CD1c-positive myeloid dendritic cell (primary cell): ENCODE results near the gene UBXN1.

Source experiments
- DNase-seq: peaks from one replicate; pipeline ENCODE4 v3.0.0-alpha.2; 2016; ENCODE audit errors: extremely low spot score

UBXN1 gene, protein sequence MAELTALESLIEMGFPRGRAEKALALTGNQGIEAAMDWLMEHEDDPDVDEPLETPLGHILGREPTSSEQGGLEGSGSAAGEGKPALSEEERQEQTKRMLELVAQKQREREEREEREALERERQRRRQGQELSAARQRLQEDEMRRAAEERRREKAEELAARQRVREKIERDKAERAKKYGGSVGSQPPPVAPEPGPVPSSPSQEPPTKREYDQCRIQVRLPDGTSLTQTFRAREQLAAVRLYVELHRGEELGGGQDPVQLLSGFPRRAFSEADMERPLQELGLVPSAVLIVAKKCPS

DNA sequence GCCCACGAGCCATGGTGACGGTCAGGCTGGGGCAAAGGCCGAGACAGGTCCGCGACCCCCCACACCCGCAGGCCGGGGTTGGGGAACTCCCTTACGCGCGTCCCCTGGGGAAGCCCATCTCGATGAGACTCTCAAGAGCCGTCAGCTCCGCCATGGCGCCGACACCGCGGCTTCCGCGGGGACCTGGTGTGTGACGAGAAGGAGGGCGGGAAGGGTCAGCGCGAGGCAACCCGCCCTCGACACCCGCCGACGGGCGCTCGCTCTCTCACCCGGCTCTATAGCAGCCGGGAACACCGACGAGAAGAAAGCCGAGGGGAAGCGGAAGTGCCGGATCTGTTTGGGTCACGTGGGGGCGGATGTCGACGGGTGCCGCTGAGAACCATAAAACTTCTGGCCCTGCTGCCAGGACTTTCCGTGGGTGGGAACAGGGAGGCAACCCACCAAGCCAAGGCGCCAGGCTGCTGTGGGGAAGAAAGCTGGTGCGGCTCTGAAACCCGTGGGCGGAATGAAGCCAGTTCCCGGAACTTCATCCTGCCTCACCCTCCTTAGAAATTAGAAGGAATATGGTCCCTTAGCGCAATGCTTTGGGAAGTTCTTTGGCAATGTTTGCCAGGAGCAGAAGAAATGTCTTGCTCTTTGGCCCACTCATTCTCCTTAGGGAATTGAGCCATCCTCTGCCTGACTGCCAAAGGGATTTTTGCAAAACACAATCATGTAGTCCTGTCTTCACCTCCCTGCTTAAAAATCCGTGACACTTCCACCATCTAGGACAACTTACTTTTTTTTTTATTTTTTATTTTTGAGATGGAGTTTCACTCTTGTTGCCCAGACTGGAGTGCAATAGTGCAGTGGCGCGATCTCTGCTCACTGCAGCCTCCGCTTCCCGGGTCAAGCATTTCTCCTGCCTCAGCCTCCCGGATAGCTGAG is at the start of gene UBXN1:
Gene UBXN1 (minus strand): TSS at position 304 of the 927 bp plus-strand sequence. CDS start 150 bp downstream, at position 154.
- peak; percentile 98 for DNase-seq

DNA sequence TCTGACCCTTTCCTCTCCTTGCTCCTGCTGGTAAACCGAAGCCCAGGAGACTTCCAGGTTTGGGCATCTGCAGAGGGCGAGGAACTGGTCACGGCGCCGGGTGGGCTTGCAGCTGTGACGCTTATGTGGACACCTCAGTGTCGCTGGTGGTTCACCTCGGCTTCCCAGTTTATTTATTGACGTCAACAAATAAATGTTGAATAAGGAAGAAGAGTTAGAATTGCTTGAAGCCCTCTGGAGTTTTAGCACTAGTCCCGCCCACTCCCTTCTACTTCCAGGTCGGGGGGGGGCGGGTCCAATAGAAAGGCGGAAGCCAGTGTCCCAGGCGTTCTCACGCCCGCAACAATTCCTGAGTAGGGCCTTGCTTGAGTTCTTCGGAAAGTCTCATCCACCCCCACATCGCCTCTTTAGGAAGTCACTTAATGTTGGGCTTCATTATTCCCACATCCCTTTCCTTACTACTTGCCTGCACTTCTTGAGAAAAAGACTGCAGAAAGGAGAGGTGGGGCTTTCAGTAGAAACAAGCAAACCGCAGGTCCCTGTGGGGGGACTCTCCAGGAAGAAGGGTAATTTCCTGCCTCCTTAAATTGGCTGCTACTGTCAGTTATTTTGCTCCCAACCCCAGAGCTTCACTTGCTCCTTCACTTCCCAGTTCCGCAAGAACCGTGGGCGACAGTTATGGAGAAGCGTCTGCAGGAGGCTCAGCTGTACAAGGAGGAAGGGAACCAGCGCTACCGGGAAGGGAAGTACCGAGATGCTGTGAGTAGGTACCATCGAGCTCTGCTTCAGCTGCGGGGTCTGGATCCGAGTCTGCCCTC is 49.5 kb upstream of the UBXN1 start, which contains the start of gene TTC9C:
Gene TTC9C (plus strand): TSS at position 316 of the 818 bp plus-strand sequence. CDS start 363 bp downstream, at position 679.
- peak; percentile 98 for DNase-seq

DNA sequence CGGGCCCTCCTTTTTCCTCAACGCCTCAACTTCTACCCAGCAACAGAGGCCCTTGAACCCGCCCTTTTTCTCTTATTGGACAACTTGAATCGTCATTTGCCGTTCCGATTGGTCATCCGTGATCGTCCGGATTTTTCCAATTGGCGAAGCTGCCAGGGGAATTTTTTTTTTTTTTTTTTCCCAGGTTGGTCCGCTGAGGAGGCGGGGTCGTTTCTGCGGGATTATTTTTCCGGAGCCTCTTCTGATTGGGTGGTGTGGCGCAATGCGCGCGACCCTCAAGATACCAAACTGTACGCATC is 48.9 kb upstream of the UBXN1 start:
- peak; percentile 97 for DNase-seq

DNA sequence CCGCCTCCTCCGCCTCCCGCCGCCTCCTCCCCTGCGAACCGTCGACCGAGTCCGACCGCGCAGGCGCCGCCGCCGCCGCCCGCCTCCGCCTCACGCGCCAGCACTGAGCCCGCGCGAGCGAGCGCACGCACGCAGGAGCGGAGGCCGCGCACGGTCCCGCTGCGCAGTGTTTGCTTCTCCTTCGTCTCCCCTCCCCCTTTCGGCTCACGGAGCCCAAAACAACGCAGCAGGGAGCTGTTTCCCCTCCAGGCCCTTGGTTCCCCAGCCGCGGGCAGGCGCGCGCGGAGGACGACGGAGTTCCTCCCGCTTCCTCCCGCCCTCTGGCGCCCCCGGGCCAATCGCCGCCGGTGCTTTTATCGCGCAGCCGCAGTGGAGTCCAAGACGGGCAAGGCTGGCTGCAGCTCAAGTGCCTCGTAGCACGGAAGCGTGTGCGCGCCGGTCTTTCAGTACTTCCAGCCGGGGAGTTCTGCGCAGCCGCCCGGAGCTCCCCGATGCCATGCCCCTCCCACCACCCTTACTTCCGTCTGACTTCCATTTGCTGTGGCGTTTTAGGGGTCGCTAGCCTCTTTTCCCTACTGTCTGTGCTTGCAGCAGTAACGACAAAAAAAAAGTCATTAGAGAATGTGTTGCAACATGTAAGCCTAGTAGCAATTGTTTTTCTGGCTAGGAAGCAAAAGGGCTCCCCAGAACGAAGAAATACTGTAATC is 48.4 kb upstream of the UBXN1 start, which contains the start of gene HNRNPUL2:
Gene HNRNPUL2 (minus strand): TSS at position 293 of the 707 bp plus-strand sequence. CDS start 301 bp downstream, outside the sequence.
- DNase-seq: peak; percentile 100

DNA sequence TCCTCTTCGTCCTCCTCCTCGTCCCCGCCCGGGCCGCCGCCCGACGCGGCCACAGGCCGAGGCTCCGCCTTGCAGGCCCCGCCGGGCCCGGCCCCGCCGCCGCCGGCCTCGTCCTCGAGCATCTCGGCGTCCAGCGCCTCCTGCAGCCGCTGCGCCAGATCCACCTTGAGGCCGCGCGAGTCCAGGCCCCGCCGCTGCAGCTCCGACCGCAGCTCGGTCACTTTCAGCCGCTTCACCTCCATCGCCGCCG is 48.0 kb upstream of the UBXN1 start:
- no peak for DNase-seq

DNA sequence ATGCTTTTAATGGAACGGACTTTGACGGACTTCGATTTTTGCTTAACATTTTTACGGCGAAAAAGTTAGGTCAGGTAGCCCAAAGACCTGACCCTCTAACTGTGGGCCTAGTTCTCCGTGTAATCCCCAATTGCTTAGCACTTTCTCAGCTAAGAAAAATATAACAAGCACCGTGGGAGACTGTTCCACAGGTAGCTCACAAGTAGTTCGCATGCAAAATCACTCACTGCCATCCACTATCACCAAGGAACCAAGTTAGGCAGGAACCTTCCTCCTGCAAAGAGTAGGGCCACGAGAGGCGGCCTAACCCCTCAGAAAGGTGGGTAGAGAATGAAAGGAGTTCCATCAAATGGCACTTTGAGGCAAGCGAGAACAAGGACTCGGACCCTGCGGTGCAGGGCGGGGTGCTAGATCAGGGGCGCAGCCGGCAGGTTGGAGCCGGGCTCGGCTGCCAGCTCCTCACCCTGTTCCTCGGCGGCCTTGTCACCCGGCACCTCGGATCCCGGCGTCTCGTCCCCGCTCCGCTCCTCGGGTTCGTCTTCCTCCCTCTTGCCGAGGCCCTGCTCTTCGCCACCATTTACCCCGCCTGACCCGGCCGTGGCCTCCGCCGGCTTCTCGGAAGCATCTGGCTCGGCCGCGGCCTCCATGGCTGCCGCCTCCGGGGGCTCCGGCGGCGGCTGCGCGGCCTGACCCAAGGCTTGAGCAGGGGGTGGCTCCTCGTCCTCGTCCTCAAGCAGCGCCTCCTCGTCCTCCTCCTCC is 47.5 kb upstream of the UBXN1 start:
- no peak for DNase-seq

DNA sequence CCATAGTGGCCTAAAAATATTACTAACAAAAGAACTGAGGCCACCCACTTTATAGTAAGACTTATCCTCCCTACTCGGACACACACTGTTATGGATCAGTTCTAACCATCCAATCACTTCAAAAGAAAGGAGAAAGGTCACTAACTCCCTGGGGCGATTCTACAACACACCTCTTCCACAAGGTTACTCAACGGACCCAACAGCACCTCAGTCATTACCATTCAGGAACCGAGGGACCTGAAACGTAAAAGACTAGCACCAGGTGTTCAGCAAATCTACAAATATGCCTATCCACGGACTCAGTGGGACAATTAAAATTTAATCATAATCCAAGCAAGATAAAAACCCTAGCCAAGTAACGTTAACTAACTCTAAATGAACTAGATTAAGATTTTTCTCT is 46.8 kb upstream of the UBXN1 start:
- DNase-seq: no peak

DNA sequence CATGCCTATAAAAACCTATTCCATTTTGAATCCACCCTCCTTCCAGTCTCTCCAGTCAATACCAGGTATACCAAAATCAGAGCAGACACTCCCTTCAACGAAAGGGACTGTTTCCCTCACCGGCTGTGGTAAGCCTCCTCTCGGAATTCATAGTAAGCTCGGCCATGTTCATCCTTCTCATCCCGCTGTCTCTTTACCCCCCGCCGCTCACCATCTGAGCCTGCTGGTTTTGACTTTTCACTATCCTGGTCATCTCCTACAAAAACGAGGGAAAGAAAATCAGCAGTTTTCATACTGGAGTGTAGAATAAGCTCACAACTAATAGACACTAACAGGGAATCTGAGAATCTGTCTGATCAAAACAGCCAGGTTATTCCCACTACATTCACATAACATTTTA is 45.3 kb upstream of the UBXN1 start:
- DNase-seq: no peak

DNA sequence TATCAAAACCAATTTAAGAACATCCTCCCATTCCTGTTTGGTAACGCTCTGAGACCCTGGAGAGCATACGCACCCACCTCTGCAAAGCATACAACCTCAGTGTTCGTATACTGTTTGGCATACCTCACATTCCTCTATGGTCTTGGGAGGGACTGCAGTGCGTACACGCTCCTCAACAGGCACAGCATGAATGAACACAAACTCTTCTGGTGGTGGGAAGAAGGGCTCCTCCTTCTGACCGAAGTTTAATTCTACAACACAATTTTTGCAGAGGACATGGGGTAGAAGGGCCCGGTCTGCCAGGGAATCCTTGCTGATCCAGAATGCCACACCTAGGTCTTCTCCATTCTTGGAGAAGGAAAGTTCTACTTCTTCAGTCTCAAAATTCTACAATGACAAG is 43.1 kb upstream of the UBXN1 start:
- DNase-seq: no peak

DNA sequence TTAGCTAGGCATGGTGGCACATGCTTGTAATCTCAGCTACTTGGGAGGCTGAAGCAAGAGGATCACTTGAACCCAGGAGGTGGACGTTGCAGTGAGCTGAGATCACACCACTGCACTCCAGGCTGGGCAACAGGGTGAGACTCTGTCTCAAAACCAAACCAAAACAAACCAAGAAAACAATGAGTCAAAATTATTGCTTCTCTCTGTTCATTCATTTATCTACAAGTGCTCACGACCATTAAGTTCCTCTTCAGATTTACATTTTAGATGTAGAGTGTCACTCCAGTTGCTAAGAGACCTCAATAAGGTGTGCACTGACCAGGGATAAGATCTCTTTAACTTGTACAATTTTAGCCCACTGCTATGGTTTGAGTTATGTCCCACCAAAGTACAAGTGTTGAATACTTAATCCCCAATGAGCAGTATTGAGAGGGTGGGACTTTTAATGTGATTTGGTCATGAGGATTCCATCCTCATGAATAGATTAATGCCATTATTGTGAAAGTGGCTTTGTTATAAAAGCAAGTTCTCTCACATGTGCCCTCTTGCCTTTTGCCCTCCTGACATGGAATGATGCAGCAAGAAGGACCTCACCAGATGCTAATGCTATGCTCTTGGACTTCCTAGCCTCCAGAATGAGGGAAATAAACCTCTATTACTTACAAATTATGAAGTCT is 40.6 kb upstream of the UBXN1 start:
- DNase-seq: no peak

DNA sequence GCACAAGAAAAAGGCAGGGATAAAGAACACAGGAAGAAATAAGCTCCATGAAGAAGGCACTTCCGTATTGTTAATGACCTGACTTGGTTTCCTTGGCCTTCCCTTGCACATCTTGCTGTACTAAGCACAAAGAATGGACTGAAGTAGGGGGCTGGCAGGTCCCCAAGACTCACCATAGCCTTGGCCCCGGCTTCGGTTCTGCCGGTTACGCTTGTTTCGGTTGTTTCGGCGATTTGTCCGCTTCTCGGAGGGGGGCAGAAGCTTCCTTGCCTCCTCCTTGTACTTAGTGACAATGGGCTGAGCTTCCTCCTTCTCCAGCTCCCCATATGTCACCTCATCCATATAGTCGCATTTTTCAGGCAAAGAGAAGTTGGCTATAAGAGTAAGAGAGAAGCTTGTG is 37.9 kb upstream of the UBXN1 start:
- DNase-seq: no peak

DNA sequence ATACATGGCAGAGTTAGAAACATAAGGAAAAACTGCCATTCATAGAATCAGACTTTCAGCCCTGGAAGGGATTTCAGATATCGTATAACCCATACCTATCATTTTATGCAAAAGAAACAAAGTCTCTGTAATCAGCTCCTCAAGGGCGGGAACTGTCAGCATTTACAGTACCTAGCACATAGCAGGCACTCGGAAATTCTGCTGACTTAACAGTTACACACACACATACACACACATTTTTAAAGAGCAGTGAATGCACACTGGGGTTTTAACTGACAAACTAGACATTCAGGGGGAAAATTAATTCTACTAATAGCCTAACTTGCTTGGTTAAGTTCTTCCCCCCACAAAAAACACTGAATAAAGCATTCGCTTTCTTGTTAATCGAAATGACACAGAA is 37.3 kb upstream of the UBXN1 start:
- no peak for DNase-seq

DNA sequence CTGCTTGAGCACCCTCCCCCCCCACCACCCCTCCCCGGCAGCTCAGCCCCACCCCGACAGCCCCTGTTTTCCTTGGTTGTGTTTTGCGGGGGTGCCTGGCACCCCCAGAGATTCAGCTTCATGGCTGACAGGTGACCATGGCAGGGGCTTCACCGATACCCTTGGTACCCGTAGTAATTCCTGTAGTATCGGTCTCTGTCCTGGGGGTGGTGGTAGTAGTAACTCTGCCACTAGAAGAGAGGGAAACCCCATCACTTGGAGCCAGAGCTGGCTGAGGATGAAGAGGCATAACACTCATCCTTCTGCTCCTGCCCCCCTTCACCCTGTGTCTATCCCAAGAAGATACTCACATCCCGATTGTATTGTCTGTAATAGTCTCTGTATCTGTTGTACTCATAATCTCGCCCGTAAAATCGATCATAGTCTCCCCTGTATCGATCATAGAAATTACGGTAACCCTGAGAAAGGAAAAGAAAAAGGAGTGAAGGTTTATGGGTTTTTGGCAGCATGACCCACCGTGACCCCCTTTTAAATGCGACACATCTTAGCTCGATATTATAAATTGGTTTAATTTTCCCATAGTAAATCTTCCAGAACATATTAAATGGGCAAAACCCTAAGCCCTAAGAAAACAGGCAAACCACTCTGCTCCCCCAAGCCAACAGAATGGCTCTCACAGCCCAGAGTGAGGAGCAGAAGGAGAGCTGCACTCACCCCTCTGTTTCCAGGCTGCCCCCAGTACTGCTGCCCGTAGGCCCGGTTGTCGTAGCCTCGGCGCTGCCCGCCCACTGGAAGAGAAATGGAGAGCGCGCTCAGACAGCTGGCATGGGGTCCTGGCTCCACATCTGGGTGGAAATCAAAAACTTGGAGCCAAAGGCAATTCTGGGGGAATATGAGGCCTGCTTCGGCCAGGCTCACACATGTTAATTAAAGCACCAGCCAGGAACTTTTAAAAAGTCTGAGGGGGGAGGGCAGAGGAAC is 36.6 kb upstream of the UBXN1 start:
- DNase-seq: no peak

DNA sequence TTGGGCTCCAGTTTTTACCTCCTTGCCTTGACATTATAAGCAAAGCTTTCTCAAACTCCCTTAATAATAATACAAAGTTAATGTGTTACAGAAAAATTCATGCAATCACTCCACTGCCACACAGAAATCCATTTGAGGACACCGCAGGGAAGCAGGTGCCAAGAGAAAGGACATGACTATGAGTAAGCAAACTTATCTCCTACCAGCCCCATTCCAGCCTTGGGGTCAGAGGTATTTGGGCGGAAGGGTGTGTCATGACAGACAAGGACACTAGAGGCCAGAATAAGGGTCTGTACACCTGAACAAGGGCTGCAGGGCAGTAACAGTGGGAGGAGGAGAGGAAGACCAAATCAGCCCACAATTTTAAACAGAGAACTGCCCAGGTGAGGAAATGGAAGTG is 34.5 kb upstream of the UBXN1 start:
- no peak for DNase-seq

DNA sequence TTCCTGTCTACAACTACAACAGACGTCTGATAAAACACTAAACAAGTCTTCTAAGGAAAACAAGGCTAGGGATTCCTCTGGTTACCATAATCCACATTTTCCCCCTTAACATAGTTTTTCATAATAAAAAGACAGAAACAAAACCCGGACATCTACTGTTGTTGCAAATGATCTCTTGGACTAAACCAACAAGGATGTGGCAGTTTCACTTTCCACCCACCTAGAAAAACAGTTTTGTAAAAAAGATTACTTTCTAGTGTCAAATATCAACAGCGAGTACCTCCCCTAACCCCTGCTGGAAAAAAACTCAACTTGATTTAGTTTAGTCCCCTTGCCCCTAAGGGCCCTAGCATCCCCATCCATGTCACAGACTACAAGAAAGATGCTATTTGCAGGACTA is 34.0 kb upstream of the UBXN1 start:
- no peak for DNase-seq

DNA sequence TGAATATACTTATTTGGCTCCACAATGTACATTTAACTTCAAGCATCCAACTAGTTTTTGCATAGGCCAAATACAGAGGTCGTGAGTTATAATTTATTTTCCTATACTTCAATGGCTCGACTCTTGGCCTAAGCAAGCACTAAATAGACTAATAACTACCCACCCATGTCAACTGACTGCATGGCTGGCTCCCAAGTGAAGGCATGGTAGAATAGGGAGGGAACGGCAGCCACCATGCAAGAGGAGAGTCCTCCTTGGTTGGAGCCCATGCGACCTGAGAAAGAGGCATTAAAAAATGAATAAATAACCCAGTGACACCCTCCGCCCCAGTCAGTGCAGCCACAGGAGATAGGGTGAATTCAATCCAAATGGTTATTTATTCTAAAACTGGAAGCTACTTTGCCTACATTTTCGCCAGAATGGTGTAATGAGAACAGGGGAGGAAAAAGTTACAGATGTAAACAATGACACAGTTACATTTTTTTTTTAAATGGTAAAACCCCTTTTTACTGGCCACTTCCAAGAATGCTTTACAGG is 33.5 kb upstream of the UBXN1 start:
- no peak for DNase-seq

DNA sequence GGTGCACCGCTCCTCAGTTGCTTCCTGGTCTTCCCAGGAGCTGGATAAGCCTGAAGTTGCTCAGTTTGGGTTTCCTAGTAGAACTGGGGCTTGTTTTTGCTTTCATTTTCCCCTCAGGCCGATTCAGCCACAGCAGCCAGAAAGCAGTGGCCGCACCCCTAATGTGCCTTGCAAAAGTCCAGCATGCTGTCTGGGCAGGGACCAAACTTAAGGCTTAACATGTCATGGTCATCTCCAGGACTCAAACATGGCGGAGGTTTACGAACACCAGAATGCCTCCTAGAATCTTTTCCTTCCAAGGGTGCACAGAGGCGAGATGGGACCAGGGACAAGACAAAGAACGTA is 31.1 kb upstream of the UBXN1 start:
- DNase-seq: no peak

DNA sequence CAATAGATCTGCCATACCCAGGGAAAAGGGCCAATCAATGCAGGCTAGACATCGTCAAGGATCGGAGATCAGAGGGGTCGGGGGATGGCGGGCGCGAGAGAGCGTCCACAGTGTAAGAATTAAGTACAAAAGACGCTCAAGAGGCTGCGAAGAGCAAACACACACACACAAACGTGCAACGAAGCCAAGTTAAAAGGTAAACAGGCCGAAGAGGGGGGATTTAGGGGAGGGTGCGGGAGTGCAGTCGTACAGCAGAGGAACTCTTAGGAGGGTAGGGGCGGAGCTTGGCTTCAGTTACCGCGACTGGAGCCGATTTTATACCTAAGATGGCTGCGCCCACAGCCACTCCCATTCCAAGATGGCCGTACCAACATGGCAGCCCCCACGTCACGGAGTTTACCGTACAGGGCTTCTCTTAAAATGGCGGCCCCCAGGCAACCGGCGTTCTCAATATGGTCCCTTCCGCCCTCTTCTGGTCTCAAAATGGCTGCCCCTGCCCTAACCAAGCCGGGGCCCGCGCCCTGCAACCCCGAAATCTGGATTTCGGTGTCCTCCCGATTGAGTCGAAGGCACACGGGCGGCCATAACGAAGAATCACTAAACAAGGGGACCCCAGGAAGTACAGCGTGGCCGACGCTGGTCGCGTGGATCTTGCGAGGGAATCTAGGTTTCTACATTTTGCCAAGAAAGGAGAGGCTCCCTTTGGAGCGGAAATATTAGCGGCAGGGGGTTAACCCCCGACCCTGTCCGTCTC is 30.6 kb upstream of the UBXN1 start:
- DNase-seq: peak; percentile 99
